TTC549 (cell line): Measurements from ENCODE around the gene PDE6A.

Experiments used
- FAIRE-seq: peaks from 2 replicates; lab custom pipeline; 2012; peaks lifted over from hg19 to GRCh38; lab: Jason Lieb, UNC

PDE6A gene

DNA sequence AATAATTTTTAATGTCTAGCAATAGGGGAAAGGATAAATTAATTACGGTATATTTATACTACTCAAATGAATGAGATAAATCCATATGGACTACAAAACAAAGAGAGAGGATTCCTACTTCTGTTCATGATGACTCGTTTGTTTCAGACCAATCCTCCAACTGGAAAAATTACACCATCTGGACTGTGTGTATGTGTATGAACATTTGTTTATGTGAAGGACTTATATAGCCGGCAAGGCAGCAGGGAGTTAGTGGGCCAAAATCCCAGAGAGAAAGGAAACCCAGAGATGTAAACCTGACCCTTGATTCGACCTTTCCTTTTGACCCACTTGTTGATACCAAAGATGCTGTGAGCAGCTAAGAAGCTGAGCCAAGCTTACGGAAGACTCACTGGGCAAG, 20.1 kb downstream of the PDE6A start:
- FAIRE-seq = no peak

DNA sequence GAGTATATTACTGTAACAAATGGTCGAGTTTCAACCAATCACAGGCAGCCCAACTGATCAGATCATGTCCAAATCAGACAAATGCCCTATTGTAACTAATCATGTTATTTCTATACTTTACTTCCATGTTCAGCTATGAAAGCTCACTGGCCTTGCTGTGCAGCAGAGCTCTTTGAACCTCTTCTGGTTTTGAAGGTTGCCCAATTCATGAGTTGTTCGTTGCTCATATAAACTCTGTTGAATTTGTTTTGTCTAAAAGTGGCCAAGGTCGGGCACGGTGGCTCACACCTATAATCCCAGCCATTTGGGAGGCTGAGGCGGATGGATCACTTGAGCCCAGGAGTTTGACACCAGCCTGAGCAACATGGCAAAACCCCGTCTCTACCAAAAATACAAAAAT, 21.6 kb downstream of the PDE6A start:
- no peak for FAIRE-seq

DNA sequence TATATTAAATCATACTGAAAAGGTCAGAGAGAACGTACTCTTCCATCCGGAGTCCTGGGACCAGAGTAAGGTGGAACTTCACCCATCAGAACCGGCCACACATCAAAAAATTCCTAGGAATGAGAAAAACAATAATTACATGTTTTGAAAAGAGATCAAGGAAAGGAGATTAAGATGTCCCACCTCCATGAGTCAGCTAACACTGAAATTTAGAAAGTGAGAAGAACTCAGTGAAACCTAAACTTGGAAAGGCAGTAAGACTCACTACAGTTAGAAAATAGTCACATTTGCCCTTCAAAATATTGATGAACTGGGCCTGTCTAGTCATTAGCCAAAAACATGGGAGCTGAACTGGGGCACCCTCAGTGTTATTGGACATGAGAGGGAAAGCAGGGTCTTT, 23.0 kb downstream of the PDE6A start:
- no peak for FAIRE-seq

- FAIRE-seq = no peak
Observed at GRCh38 chr5:149917073-149917676, 27.4 kb downstream of the PDE6A start.

DNA sequence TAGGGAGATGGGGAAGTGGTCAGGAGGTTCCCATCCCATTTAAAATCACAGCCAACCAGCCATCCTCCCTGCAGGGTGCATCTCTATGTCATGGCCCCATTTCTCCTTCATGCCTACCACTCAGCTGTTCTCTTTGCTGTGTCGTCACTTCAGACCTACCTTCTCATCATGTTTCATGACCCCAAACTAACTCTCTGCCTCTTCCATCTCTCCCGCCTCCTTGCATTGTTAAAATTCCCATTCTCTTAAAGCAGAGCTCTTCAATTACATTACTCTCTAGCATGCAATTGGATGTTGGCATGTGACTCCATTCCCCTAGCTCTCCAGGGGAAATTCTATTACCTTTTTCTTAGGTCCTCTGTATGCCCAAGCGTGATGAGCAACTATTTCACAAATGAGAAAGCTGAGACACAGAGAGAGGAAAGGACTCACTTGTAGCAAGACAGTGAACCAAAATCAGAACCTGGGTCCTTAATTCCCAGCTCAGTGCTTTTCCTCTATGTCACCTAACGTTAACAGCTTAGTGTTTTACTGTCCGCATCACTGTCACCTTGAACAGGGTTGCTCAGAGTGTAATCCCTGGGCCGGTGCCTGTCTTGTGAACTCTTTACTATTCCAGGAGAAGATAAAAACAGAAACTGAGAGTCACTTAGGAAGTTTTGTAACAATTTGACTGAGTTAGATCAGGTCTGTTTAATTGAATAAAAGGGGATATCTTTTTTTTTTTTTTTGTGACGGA, 28.1 kb downstream of the PDE6A start:
- no peak for FAIRE-seq

DNA sequence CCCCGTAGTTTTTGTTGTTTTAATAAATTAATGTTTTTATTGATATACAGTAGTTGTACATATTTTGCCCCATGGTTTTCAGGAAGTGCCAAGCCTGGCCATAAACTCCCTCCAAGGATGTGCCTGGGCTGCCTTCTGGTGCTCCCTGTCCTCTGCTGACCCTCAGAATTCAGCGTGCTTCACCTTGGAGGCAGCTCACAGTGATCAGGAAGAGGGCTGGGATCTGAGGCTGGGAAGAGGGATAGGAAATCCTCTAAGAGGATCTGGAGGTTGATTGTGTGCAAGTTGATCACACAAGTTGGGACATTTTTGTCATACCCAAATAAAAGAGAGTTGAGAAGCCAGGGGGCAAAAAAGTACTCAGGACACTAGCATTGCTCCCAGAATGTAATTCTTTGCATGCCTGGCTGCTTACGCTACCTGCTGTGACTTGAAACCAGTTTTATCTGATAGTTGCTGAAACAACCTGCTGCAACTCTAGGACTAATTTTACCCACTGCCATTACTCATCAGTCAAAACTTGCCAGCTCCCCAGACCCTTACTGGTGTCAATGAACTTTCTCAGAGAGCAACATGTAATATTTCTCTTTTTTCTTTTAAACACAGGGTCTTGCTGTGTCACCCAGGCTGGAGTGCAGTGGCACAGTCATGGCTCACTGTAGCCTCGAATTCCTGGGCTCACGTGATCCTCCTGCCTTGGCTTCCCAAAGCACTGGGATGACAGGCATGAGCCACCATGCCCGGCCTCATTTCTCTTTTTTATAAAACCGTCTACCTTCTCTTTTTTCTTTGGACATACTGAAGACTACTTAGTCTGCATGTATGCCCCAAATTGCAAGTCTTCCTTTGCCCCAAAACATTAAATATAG, 29.0 kb downstream of the PDE6A start:
- FAIRE-seq = no peak

DNA sequence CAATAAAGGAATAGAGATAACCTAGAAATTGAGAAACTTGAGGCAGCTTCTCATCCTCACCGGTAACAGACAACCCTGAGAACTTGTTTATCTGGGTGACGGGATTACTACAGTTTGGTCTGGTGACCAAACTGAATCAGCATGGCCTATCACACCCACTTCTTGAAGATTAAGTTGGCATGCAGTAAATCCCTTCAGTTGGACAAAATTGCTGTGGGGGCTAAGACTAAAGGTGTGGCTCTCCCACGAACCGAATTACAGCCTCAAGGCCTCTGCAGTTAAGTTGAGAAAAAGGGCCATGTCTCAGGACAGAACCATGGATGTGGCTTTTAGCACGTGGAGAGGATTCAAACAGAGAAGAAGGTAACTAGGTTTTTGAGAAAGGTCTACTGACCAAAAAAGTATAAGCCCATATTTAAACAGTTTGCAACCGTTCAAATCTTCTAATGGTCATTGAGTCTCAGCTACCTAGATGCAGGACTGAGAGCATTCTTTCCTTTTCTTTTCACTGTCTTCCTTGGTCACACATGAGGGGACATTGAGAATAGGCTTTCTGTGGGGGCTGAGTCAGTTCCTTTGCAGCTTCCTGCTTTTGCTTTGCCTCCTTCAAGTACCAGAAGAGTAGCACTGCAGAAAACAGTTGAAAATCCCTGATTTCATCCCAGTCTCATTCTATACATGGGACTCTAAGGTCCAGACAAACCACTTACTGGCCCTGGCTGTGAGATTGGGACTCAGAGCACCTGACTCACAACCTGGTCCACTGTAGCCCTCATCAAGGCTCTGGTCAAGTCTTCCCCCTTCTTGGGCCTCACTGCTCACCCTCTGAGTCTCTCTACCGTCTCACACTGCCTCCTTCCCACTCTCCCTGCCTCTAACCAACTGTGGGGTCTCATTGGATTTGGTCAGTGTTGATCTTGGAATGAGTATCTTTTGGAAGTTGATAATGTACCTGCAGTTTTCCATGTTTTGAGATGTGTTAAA, 30.9 kb downstream of the PDE6A start:
- no peak for FAIRE-seq

- FAIRE-seq = no peak
Observed at GRCh38 chr5:149912226-149912871, 32.2 kb downstream of the PDE6A start.

DNA sequence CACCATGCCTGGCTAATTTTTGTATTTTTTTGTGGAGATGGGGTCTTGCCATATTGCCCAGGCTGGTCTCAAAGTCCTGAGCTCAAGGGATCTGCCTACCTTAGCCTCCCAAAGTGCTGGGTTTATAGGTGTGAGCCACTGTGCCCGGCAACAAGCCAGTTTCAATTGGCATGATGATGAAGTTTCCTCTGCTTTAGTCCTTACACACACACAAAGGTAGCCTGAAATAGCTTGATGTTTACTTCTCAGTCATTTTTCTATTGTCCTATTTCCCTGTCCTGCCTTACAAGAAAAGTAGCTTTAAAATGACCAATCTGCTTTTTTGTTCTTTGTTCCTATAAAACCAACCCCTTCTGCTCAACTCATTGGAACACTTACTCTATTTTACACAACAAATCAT, 33.6 kb downstream of the PDE6A start:
- FAIRE-seq = no peak

DNA sequence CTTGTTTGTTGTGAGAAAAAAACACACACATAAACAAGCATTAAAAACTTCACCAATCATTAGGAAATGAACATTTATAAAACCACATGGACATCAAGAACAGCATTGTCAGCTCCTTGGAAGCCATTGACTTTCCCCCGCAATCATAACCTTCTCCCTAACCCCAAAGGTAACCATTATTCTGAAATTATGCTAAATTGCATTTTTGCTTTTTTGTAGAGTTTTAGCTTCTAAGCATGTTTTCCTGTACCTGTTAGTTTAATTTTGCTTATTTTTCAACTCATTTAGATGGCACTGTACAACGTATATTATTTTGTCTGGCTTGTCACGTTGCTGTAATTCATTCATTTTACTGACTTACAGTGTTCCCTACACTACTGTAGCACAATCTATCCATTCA, 36.8 kb downstream of the PDE6A start:
- FAIRE-seq = no peak

DNA sequence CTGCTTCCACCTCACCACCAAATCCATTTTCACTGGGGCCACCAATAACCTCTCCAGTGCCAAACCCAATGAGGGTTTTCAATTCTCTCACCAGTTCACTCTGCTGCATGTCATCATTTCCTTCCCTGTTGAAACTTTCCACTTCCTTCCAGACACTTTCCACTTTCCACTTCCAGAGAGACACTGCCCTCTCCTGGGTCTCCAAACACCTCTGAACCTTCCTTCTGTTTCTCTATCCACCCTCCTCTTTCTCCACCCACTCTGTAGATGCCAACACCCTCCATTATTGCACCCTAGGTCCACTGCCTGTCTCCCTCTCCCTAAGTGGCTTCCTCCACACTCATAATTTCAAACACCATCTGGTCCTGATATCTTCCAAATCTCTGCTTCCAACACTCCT, 39.6 kb downstream of the PDE6A start:
- FAIRE-seq = no peak

GRCh38 chr5:149904293-149904886, 40.2 kb downstream of the PDE6A start:
- FAIRE-seq = no peak

GRCh38 chr5:149903404-149903803, 41.2 kb downstream of the PDE6A start:
- no peak for FAIRE-seq

DNA sequence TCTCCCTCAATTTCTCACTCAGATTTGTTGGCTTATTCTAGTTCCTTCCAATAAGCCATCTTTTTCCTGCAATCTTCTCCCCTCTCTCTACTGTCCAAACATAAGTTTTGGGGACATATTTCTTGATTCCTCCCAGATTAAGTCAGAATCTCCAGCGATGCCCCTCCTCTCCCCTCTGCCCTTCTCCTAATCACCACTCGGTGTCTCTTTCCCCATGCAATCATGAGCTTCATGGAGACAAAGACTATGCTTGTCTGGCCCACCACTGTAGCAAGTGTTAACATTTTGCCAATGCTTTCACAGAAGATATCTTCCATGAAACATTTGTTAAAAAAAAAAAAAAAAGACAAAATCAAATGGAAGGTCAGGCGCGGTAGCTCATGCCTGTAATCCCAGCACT, 42.4 kb downstream of the PDE6A start:
- FAIRE-seq = no peak

DNA sequence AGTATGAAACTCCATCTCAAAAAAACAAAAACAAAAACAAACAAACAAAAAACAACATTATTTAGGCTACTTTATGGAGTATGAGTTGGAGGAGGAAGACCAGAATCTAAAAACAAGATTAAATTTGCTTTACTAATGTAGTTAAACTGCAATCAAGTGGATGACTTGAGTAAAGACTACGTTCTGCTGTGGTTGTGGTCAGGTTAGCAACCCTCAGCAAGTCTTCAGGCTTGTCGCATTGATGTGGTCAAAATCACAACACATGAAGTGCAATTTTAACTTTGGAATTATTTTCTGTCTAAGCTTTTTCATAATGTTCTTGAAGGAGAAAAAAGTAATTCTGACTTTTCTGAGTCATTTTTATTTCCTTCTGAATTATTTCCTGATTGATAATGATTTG, 43.1 kb downstream of the PDE6A start:
- no peak for FAIRE-seq

DNA sequence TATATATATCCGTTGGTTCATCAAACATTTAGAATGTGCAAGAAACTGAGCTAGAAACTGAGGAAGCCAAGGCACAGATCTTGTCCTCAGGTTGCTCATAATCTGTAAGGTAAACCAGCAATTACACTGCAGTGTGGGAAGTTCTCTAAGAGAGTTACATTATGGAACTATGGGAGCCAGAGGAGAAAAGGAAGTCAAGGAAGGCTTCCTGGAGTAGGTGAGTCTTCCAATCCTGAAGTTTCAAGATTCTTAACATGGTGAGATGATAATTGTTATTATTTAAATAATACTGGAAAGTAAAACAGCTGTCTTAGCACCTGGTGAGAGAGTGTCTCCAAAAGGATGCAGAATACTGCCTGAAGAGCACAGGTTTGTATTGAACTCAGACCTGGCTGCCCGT, 44.2 kb downstream of the PDE6A start:
- FAIRE-seq = no peak

GRCh38 chr5:149898811-149899210, 45.8 kb downstream of the PDE6A start:
- FAIRE-seq = no peak

DNA sequence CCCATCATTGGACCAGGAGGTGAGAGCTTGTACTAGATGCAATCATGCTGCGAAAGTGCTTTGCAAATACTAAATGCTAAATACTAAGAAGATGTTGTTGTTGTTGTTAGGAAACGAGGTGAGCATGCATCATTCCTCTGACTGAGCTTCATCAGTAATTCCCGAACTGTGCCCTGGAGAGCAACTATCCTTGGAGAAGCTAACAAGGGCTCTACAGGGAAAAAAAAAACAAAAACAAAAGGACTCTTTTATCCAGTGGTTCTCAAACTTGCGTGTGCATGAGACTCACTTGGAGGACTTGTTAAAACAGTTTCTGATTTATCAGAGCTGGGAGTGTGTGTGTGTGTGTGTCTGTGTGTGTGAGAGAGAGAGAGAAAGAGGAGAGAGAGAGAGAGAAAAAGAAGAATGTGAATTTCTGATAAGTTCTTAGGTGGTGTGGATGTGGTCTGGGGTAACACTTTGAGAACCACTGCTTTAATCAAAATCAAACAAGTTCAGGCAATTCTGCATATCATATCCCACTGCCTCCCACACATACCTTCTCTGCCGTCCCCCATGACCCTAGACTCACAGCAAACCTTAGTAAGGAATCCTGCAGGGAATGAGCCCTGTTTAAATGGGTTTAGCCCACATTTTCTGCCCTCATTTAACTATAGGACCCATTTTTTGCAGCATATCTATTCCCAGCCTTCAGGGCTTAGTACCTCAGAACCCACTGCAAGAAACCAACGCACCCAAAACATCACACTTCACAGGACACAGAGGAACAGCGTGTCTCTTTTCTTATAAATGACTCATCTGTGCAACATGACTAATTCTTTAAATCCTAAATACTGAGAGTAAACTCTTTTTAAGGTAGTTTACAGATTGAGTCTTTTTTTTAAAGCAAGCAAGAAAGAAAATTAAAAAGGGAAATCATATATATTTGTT, 48.9 kb downstream of the PDE6A start:
- FAIRE-seq = no peak

DNA sequence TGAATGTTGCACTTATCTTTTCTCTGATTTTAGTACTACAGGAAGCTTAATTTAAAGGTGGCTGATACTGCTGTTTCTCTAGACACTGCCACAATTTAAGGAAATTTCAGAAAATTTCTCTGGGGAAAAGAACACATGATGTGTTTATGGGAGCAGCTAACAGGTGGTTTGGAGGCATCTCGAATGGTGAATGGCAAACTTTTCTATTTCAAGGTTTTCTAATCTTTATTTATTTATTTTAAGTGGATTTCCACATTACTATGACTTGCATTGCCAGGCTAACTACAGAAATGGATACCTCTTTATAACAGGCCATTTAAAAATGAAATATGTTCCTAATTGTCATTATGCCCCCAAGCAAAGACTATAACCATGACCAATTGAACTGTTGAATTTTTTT, 50.4 kb downstream of the PDE6A start:
- FAIRE-seq = no peak

- no peak for FAIRE-seq
Observed at GRCh38 chr5:149893403-149893931, 51.1 kb downstream of the PDE6A start.
